ENCODE results near the gene LRTM2.

- TF ChIP-seq CTCF (IDR thresholded peaks at IDR 0.05), result no peak
- no peak for TF ChIP-seq POLR2AphosphoS5 (IDR thresholded peaks at IDR 0.05)
Measured at GRCh38 chr12:1875608-1876007, 55.2 kb downstream of the LRTM2 start.
